Fibroblast of lung (primary cell): Measurements from ENCODE around the gene EHHADH.

ENCODE experiments used
- CTCF ChIP-seq, 2 donors: IDR thresholded peaks in 1 of 2; conservative IDR thresholded peaks in 1 of 2; 1 replicate in 1 of 2; 2 replicates in 1 of 2; pipeline ENCODE4 v1.5.1; 2011 to 2012; ENCODE audit warnings: low read length in 2 of 2, control low read depth in 1 of 2, inconsistent platforms in 1 of 2, low read depth in 1 of 2, mild to moderate bottlenecking in 1 of 2
- EZH2 ChIP-seq: IDR thresholded peaks from 2 replicates; pipeline ENCODE4 v1.5.1; 2012; ENCODE audit warnings: low read length, control low read depth, mild to moderate bottlenecking; ENCODE audit errors: missing control alignments

GRCh38 chr3:185225080-185225479, 28.8 kb downstream of the EHHADH start:
- TF ChIP-seq CTCF (conservative IDR thresholded peaks at IDR 0.05 in 1 of 2, IDR thresholded peaks at IDR 0.05 in 1 of 2; ENCODE audit: low read depth in 1 of 2, low read length in 2 of 2) (no peak), EZH2 (no peak)
